K562 (cell line): ENCODE measurements around the gene IDNK. TPM values are rescaled to one million over a fixed set of nuclear protein-coding genes. Genes with fewer than 3 reads are reported as not detected.

ENCODE experiments used
- ATAC-seq: fragments of 200-7000 bp; cut with Tn5 transposase; 3 replicates; pipeline ENCODE4 v1.9.1; 2020; ENCODE audit warnings: moderate library complexity
- BruUV-seq: library from RNA; stranded (reverse); fragments of 400-500 nt; replicated peaks from 2 replicates; lab custom pipeline; 2021; lab: Mats Ljungman, UMichigan
- CTCF ChIA-PET: fragments of 300-600 bp; formaldehyde crosslinking; extraction: SDS; loops from one replicate; lab custom pipeline; 2021; ENCODE audit warnings: low intra/inter-chr PET ratio; lab: Yijun Ruan, JAX
- POLR2A ChIA-PET: fragments of 300-600, 350-650 bp; sonication (Branson Sonifier 250); formaldehyde crosslinking; extraction: SDS; loops from one replicate; lab custom pipeline; 2021; ENCODE audit warnings: antibody characterized with exemption, inconsistent platforms; lab: Yijun Ruan, JAX
- DNase-seq, 4 experiments: peaks; one replicate each; pipeline versions ENCODE4 v3.0.0 to v3.0.0-alpha.2; 2011 to 2018; ENCODE audit warnings: low spot score in 3 of 4, mixed read lengths in 3 of 4; ENCODE audit errors: extremely low read depth in 1 of 4
- FAIRE-seq: peaks from 2 replicates; lab custom pipeline; 2011; peaks lifted over from hg19 to GRCh38; lab: Jason Lieb, UNC
- H2AFZ ChIP-seq: 2 replicates; pipeline ENCODE4 v1.6.0; 2011; ENCODE audit warnings: low read depth, low read length, control low read depth, inconsistent platforms
- H3K27ac ChIP-seq: fragments of 200-600 bp; 3 replicates; pipeline ENCODE4 v1.8.0; 2011; ENCODE audit warnings: low read depth, mild to moderate bottlenecking, control low read depth, inconsistent platforms, low read length, moderate library complexity, mixed read lengths; ENCODE audit errors: extremely low read depth
- H3K27me3 ChIP-seq, 2 experiments: fragments of 300-600 bp in 1 of 2; 2 replicates in 1 of 2; 3 replicates in 1 of 2; pipeline versions ENCODE4 v1.6.0 to v1.8.0; 2011; ENCODE audit warnings: inconsistent platforms in 2 of 2, low read length in 2 of 2, mild to moderate bottlenecking in 1 of 2, mixed read lengths in 1 of 2, moderate library complexity in 1 of 2; ENCODE audit not compliant: control insufficient read depth in 2 of 2, insufficient read depth in 2 of 2
- H3K36me3 ChIP-seq: fragments of 300-600 bp; 3 replicates; pipeline ENCODE4 v1.8.0; 2011; ENCODE audit warnings: mild to moderate bottlenecking, low read length, inconsistent platforms; ENCODE audit not compliant: control insufficient read depth, insufficient read depth
- H3K4me1 ChIP-seq, 2 experiments: fragments of 200-600 bp in 1 of 2; replicated peaks in 1 of 2; 2 replicates in 1 of 2; 3 replicates in 1 of 2; pipeline versions ENCODE4 v1.5.1 to v1.8.0; 2011; ENCODE audit warnings: inconsistent platforms in 2 of 2, low read length in 2 of 2, mild to moderate bottlenecking in 1 of 2, mixed read lengths in 1 of 2, moderate library complexity in 1 of 2; ENCODE audit not compliant: control insufficient read depth in 2 of 2, insufficient read depth in 2 of 2
- H3K4me2 ChIP-seq: 2 replicates; pipeline ENCODE4 v1.6.1; 2011; ENCODE audit warnings: low read length, control low read depth, inconsistent platforms, mixed read lengths; ENCODE audit not compliant: insufficient read depth
- H3K4me3 ChIP-seq: fragments of 200-600 bp; sonication (generic), shearing (Covaris generic); 2 replicates; pipeline ENCODE4 v1.5.1; 2016; ENCODE audit warnings: control low read depth, inconsistent platforms
- H3K79me2 ChIP-seq: fragments of 200-600 bp; 3 replicates; pipeline ENCODE4 v1.8.0; 2011; ENCODE audit warnings: low read length, inconsistent platforms; ENCODE audit not compliant: control insufficient read depth, insufficient read depth
- H3K9ac ChIP-seq, 2 experiments: 2 replicates each; pipeline versions ENCODE4 v1.6.0 to v1.6.1; 2011; ENCODE audit warnings: low read depth in 2 of 2, low read length in 2 of 2, control low read depth in 1 of 2, inconsistent platforms in 1 of 2, mild to moderate bottlenecking in 1 of 2, mixed read lengths in 1 of 2; ENCODE audit not compliant: insufficient read depth in 1 of 2
- H3K9me1 ChIP-seq: one replicate; pipeline ENCODE4 v1.6.0; 2011; ENCODE audit warnings: inconsistent platforms, mild to moderate bottlenecking, low read length, moderate library complexity; ENCODE audit not compliant: control insufficient read depth, insufficient read depth
- H3K9me3 ChIP-seq: replicated peaks from 2 replicates; pipeline ENCODE4 v1.5.1; 2011; ENCODE audit warnings: low read depth, low read length, inconsistent platforms; ENCODE audit not compliant: control insufficient read depth, insufficient read depth
- H4K20me1 ChIP-seq: replicated peaks from 2 replicates; pipeline ENCODE4 v1.6.1; 2011; ENCODE audit warnings: low read length, inconsistent platforms, mixed read lengths; ENCODE audit not compliant: control insufficient read depth, insufficient read depth
- GATAD2A ChIP-seq: fragments of 450-650 bp; IDR thresholded peaks from 2 replicates; pipeline ENCODE4 v1.6.1; 2017
- MCM5 ChIP-seq: fragments of 450-650 bp; IDR thresholded peaks from 2 replicates; pipeline ENCODE4 v1.6.1; 2016; ENCODE audit warnings: low read depth
- NFE2 ChIP-seq: IDR thresholded peaks from 2 replicates; pipeline ENCODE4 v1.6.1; 2014; ENCODE audit warnings: antibody characterized with exemption, low read depth
- NKRF ChIP-seq: fragments of 450-650 bp; IDR thresholded peaks from 2 replicates; pipeline ENCODE4 v1.6.1; 2016; ENCODE audit warnings: borderline replicate concordance
- RAD21 ChIP-seq, 2 experiments: fragments of 250-450 bp in 1 of 2; fragments of 450-650 bp in 1 of 2; sonication (Bioruptor Pico) in 1 of 2; formaldehyde crosslinking in 1 of 2; IDR thresholded peaks in 1 of 2; conservative IDR thresholded peaks in 1 of 2; 2 replicates each; pipeline versions ENCODE4 v1.4.0 to v1.8.0; 2020 to 2022; ENCODE audit warnings: mild to moderate bottlenecking in 2 of 2, moderate library complexity in 1 of 2
- RBM25 ChIP-seq: fragments of 200-400 bp; formaldehyde crosslinking; IDR thresholded peaks from 2 replicates; pipeline ENCODE4 v1.6.1; 2018; ENCODE audit warnings: low read length, low read depth, moderate library complexity; ENCODE audit not compliant: severe bottlenecking
- SMAD4 ChIP-seq: fragments of 250-450 bp; sonication (Bioruptor Pico); conservative IDR thresholded peaks from 2 replicates; pipeline ENCODE4 v1.8.0; 2021; ENCODE audit warnings: inconsistent platforms, mild to moderate bottlenecking, moderate library complexity
- ZNF146 ChIP-seq: IDR thresholded peaks from one replicate; pipeline ENCODE4 v1.6.1; 2018; ENCODE audit warnings: missing compliant biosample characterization; ENCODE audit not compliant: unreplicated experiment
- ZNF318 ChIP-seq, 2 experiments: fragments of 450-650 bp; IDR thresholded peaks; 2 replicates each; pipeline ENCODE4 v1.6.1; 2016; ENCODE audit warnings: mild to moderate bottlenecking in 2 of 2, borderline replicate concordance in 1 of 2, low read depth in 1 of 2, moderate library complexity in 1 of 2
- ZNF707 ChIP-seq: fragments of 250-450 bp; sonication (Bioruptor Pico); conservative IDR thresholded peaks from 2 replicates; pipeline ENCODE4 v1.8.0; 2022; ENCODE audit warnings: inconsistent platforms, mild to moderate bottlenecking, moderate library complexity
- WGBS: fragments of 100-300 bp; shearing (Covaris generic); methylation state at CpG from one replicate; pipeline ENCODE4 v1.1.6; 2016; ENCODE audit warnings: low coverage, mixed read lengths; ENCODE audit not compliant: insufficient coverage; ENCODE audit errors: missing lambda C conversion rate; 5-methylcytosine and 5-hydroxymethylcytosine counted together
- in situ Hi-C: fragments of 300-500 bp; cut with MboI; formaldehyde crosslinking; loops from 4 replicates; pipeline ENCODE4 v1.15.0; 2018; ENCODE audit warnings: inconsistent platforms, mixed read lengths
- intact Hi-C: fragments of 100-400 bp; cut with micrococcal nuclease; formaldehyde crosslinking; loops from 2 replicates; pipeline ENCODE4 v1.14.2; 2022
- polyA plus RNA-seq, 8 experiments: library from polyadenylated mRNA; depleted of rRNA in 4 of 8; stranded (reverse) in 5 of 8; unstranded in 3 of 8; fragments of >200 nt; fragmentation: Nextera tagmentation in 2 of 8; fragmentation: Illumina TruSeq in 1 of 8; extraction: Ambion mirVana in 2 of 8; extraction: Trizol in 1 of 8; gene quantifications; 2 replicates each; pipeline versions ENCODE4 v1.2.1 to v1.2.3, GENCODE V29; 2011 to 2014; ENCODE audit warnings: inconsistent platforms in 1 of 8, missing spikeins in 1 of 8
- total RNA-seq, 7 experiments: library from RNA; depleted of rRNA in 6 of 7; stranded (reverse); fragments of >200 nt in 6 of 7; fragmentation: Illumina TruSeq in 2 of 7; extraction: Trizol in 2 of 7; gene quantifications; 2 replicates each; pipeline versions ENCODE4 v1.2.1 to v1.2.3, GENCODE V29; 2011 to 2021; ENCODE audit warnings: low replicate concordance in 1 of 7

Gene IDNK
- total and polyA plus RNA-seq, 9 of the 15 experiments (the other 6 are each of a cell fraction or from before 2014, with no cell fraction given): 0.41 to 1.1 (median 0.55) TPM

- POLR2A ChIA-PET: no interaction called here
- ATAC-seq: no peak
- no TSS peak for BruUV-seq
Measured at GRCh38 chr9:83651558-83651957, 28.6 kb downstream of the IDNK start.

More at GRCh38 chr9:83651558-83651957, 28.6 kb downstream of the IDNK start:
- H3K79me2 ChIP-seq: no peaks in the 10 kb centered on the region
- FAIRE-seq (no peak), DNase-seq (no peak)
- CTCF ChIA-PET: no interaction called here
- no peak overlapping the region for H2AFZ ChIP-seq
- intact Hi-C loops: loop anchor here (5.0 kb wide), 1 partner anchor 39 kb away; no protein-coding TSS in a partner anchor
- no peak overlapping the region for H3K9ac ChIP-seq
- whole genome bisulfite sequencing: 82% methylated on average over 2 of the region's 2 CpGs
- no peaks in the 10 kb centered on the region for H4K20me1 ChIP-seq
- no peak overlapping the region for H3K4me3 ChIP-seq
- no peaks in the 10 kb centered on the region for H3K27me3 ChIP-seq
- TF ChIP-seq ZNF707 (CRISPR knock-in tag): no peak
- TF ChIP-seq NFE2: no peak
- TF ChIP-seq ZNF146 (CRISPR knock-in tag): peak; percentile 64
- TF ChIP-seq GATAD2A: no peak
- no peak for TF ChIP-seq ZNF318 (IDR thresholded peaks at IDR 0.05; ENCODE audit: borderline replicate concordance in 1 of 2, low read depth in 1 of 2)
- TF ChIP-seq RBM25: peak; percentile 16
- no peak for TF ChIP-seq NKRF
- TF ChIP-seq SMAD4: no peak
- no peak for TF ChIP-seq MCM5
- TF ChIP-seq RAD21 (CRISPR knock-in tag; conservative IDR thresholded peaks at IDR 0.05 in 1 of 2, IDR thresholded peaks at IDR 0.05 in 1 of 2): no peak
- TF ChIP-seq, all 486 proteins: peak for 2
- Histone ChIP-seq H3K9me1 (no peaks in the 10 kb centered on the region), H3K9me3 (no peaks in the 10 kb centered on the region), H3K27ac (no peak overlapping the region), H3K36me3 (peaks cover 58% of the 10 kb centered on the region; the same call in 2 of the 3 replicates), H3K4me1 (peaks cover 0 to 4% of the 10 kb centered on the region in 2 experiments; a peak in 2 of 5 replicates), H3K4me2 (no peak overlapping the region)
- in situ Hi-C loops: no loop called here
